ENCODE data around the gene RPL36. TPM values are rescaled to one million over a fixed set of nuclear protein-coding genes. Genes with fewer than 3 reads are reported as not detected.

The RPL36 gene
- total and polyA plus RNA-seq, 9 of the 15 experiments (the other 6 are each of a cell fraction or from before 2014, with no cell fraction given): 350 to 3,412 (median 1,507) TPM

DNA sequence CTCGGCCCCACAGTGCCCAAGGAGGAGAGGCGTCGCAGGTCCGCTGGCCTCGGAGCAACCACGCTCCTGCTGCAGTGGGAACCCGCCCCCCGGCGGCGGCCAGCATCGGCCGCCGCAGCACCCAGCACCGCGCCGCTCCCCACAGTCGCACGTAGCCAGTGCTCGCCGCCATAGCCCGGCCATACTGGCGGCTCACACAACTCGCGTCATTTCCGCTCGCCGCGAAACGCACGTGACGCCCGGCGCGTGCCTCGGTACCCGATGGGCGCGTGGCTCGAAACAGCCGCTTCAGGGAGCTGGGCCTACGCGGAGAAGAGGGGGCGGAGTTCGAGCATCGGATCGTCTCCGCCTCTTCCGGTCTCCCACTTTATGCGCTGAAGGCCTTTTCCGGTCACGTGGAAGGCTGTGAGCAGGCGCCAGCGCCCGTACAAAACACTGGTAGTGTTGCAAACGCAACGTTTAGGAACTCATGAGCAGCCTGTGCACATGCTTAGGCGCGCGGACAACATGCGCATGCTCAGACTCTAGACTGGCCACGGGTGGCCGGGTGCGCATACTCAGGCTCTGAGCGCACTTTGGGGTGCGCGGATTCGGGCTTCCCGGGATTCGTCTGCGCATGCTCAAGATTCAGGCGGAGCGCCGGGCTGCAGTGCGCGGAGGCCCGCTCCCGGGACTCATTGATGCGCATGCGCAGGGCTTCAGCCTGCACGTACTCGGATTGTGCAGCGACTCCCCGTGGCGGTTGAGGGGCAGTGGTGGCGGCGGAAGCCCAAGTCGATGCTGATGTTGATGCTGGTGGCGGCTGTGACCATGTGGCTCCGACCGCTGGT is 30.1 kb downstream of the RPL36 start, which contains the start of the genes CATSPERD and LONP1 (continued):
- TF ChIP-seq, protein P1, sequence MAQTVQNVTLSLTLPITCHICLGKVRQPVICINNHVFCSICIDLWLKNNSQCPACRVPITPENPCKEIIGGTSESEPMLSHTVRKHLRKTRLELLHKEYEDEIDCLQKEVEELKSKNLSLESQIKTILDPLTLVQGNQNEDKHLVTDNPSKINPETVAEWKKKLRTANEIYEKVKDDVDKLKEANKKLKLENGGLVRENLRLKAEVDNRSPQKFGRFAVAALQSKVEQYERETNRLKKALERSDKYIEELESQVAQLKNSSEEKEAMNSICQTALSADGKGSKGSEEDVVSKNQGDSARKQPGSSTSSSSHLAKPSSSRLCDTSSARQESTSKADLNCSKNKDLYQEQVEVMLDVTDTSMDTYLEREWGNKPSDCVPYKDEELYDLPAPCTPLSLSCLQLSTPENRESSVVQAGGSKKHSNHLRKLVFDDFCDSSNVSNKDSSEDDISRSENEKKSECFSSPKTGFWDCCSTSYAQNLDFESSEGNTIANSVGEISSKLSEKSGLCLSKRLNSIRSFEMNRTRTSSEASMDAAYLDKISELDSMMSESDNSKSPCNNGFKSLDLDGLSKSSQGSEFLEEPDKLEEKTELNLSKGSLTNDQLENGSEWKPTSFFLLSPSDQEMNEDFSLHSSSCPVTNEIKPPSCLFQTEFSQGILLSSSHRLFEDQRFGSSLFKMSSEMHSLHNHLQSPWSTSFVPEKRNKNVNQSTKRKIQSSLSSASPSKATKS (CRISPR knock-in tag; IDR thresholded peaks at IDR 0.05): no peak
- TF ChIP-seq GATAD2B (IDR thresholded peaks at IDR 0.05; ENCODE audit: borderline replicate concordance) (no peak), ZNF644 (tag; IDR thresholded peaks at IDR 0.05; ENCODE audit: low read depth) (no peak; the same call in 1 of the 2 replicates), HDAC3 (IDR thresholded peaks at IDR 0.05; ENCODE audit: borderline replicate concordance, partially characterized antibody) (no peak), RBM22 (IDR thresholded peaks at IDR 0.05; ENCODE audit: low read depth, low read length, poor library complexity, severe bottlenecking) (peak; percentile 91), HOXB6 (CRISPR knock-in tag; IDR thresholded peaks at IDR 0.05; ENCODE audit: borderline replicate concordance) (no peak), CBFA2T2 (conservative IDR thresholded peaks at IDR 0.05) (peak; percentile 75), GTF2F1 (IDR thresholded peaks at IDR 0.05; ENCODE audit: low read depth, low read length) (peak; percentile 90), ZFPM2 (CRISPR knock-in tag; IDR thresholded peaks at IDR 0.05) (no peak), TRIM24 (IDR thresholded peaks at IDR 0.05) (no peak), ZKSCAN8 (CRISPR knock-in tag; IDR thresholded peaks at IDR 0.05) (no peak), ZNF324 (CRISPR knock-in tag; IDR thresholded peaks at IDR 0.05) (no peak), KHSRP (IDR thresholded peaks at IDR 0.05) (no peak), PML (IDR thresholded peaks at IDR 0.05; ENCODE audit: low read length) (peak; percentile 76), KLF16 (IDR thresholded peaks at IDR 0.05) (peak; percentile 24; the same call in 1 of the 2 replicates), CEBPG (CRISPR knock-in tag; IDR thresholded peaks at IDR 0.05) (no peak), CEBPG (tag; conservative IDR thresholded peaks at IDR 0.05 in 1 of 2, IDR thresholded peaks at IDR 0.05 in 1 of 2) (no peak), EWSR1 (IDR thresholded peaks at IDR 0.05; ENCODE audit: borderline replicate concordance, low read depth, partially characterized antibody) (no peak), POLR2H (tag; IDR thresholded peaks at IDR 0.05; ENCODE audit: low read depth) (no peak), FOXA1 (IDR thresholded peaks at IDR 0.05; ENCODE audit: borderline replicate concordance) (no peak)
- TF ChIP-seq, protein P2, sequence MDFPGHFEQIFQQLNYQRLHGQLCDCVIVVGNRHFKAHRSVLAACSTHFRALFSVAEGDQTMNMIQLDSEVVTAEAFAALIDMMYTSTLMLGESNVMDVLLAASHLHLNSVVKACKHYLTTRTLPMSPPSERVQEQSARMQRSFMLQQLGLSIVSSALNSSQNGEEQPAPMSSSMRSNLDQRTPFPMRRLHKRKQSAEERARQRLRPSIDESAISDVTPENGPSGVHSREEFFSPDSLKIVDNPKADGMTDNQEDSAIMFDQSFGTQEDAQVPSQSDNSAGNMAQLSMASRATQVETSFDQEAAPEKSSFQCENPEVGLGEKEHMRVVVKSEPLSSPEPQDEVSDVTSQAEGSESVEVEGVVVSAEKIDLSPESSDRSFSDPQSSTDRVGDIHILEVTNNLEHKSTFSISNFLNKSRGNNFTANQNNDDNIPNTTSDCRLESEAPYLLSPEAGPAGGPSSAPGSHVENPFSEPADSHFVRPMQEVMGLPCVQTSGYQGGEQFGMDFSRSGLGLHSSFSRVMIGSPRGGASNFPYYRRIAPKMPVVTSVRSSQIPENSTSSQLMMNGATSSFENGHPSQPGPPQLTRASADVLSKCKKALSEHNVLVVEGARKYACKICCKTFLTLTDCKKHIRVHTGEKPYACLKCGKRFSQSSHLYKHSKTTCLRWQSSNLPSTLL (IDR thresholded peaks at IDR 0.05): no peak
- TF ChIP-seq, protein P3, sequence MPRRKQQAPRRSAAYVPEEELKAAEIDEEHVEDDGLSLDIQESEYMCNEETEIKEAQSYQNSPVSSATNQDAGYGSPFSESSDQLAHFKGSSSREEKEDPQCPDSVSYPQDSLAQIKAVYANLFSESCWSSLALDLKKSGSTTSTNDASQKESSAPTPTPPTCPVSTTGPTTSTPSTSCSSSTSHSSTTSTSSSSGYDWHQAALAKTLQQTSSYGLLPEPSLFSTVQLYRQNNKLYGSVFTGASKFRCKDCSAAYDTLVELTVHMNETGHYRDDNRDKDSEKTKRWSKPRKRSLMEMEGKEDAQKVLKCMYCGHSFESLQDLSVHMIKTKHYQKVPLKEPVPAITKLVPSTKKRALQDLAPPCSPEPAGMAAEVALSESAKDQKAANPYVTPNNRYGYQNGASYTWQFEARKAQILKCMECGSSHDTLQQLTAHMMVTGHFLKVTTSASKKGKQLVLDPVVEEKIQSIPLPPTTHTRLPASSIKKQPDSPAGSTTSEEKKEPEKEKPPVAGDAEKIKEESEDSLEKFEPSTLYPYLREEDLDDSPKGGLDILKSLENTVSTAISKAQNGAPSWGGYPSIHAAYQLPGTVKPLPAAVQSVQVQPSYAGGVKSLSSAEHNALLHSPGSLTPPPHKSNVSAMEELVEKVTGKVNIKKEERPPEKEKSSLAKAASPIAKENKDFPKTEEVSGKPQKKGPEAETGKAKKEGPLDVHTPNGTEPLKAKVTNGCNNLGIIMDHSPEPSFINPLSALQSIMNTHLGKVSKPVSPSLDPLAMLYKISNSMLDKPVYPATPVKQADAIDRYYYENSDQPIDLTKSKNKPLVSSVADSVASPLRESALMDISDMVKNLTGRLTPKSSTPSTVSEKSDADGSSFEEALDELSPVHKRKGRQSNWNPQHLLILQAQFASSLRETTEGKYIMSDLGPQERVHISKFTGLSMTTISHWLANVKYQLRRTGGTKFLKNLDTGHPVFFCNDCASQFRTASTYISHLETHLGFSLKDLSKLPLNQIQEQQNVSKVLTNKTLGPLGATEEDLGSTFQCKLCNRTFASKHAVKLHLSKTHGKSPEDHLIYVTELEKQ (CRISPR knock-in tag; IDR thresholded peaks at IDR 0.05): no peak

Measured in K562 (cell line).